Bronchial epithelial cell (primary cell): ENCODE results near the gene FAM216B. TPM values are rescaled to one million over a fixed set of nuclear protein-coding genes. Genes with fewer than 3 reads are reported as not detected.

ENCODE experiments used
- DNase-seq: peaks from one replicate; pipeline ENCODE4 v3.0.0-alpha.2; 2010; ENCODE audit warnings: low read depth
- FAIRE-seq: peaks from 2 replicates; lab custom pipeline; 2011; peaks lifted over from hg19 to GRCh38; lab: Jason Lieb, UNC
- H3K27me3 ChIP-seq: 2 replicates; pipeline ENCODE4 v1.5.1; 2011; ENCODE audit warnings: low read length; ENCODE audit not compliant: control insufficient read depth, insufficient read depth
- H3K36me3 ChIP-seq: 2 replicates; pipeline ENCODE4 v1.5.1; 2011; ENCODE audit warnings: low read length; ENCODE audit not compliant: control insufficient read depth, insufficient read depth
- H3K4me3 ChIP-seq: 2 replicates; pipeline ENCODE4 v1.5.1; 2011; ENCODE audit warnings: mild to moderate bottlenecking, low read depth, low read length, control low read depth
- CTCF ChIP-seq: IDR thresholded peaks from 2 replicates; pipeline ENCODE4 v1.5.1; 2011; ENCODE audit warnings: mild to moderate bottlenecking, moderate library complexity, low read length, control low read depth, inconsistent platforms; ENCODE audit not compliant: insufficient read depth, severe bottlenecking
- total RNA-seq: library from RNA; depleted of rRNA; stranded (reverse); fragments of >200 nt; gene quantifications from 2 replicates; pipeline ENCODE4 v1.2.1, GENCODE V29; 2014

FAM216B gene
- total RNA-seq, 1 donor from 2014 or later, result not detected

- Histone ChIP-seq H3K4me3 (no peak overlapping the region), H3K36me3 (no peaks in the 10 kb centered on the region), H3K27me3 (no peaks in the 10 kb centered on the region)
- DNase-seq, result no peak
- FAIRE-seq, result peak; percentile 28
- TF ChIP-seq CTCF, result no peak
Observed at GRCh38 chr13:42807241-42807640, 25.9 kb downstream of the FAM216B start.

DNA sequence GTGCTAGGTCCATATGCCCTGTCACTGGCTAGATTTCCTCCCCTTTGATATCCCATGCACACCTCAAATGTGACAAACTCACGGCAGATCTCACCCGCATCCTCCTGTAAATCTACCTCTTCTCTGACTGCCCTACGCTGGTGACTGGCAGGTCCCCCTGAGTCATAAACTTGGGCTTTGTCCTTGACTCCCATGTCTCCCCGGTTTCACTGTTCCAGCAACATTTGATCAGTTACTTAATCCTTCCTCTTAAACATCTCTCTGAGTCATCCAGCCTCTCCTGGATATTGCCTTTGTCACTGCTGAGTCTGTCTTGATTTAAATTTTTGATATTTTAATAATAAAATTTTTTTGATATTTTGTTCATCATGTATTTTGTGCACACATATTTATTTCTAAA lies 26.5 kb downstream of the FAM216B start:
- Histone ChIP-seq H3K4me3 (no peak overlapping the region), H3K27me3 (no peaks in the 10 kb centered on the region), H3K36me3 (no peaks in the 10 kb centered on the region)
- FAIRE-seq (peak; percentile 73), DNase-seq (peak; percentile 92)
- no peak for TF ChIP-seq CTCF

- TF ChIP-seq CTCF, result no peak
- H3K4me3 ChIP-seq, result no peak overlapping the region
- peak; percentile 21 for DNase-seq
- FAIRE-seq, result no peak
- no peaks in the 10 kb centered on the region for H3K36me3 ChIP-seq
- no peaks in the 10 kb centered on the region for H3K27me3 ChIP-seq
Observed at GRCh38 chr13:42808341-42808940, 27.1 kb downstream of the FAM216B start.

GRCh38 chr13:42812316-42812715 lies 30.9 kb downstream of the FAM216B start:
- TF ChIP-seq CTCF, result no peak
- FAIRE-seq (no peak), DNase-seq (no peak)
- Histone ChIP-seq H3K27me3 (no peaks in the 10 kb centered on the region), H3K36me3 (no peaks in the 10 kb centered on the region), H3K4me3 (no peak overlapping the region)

DNA sequence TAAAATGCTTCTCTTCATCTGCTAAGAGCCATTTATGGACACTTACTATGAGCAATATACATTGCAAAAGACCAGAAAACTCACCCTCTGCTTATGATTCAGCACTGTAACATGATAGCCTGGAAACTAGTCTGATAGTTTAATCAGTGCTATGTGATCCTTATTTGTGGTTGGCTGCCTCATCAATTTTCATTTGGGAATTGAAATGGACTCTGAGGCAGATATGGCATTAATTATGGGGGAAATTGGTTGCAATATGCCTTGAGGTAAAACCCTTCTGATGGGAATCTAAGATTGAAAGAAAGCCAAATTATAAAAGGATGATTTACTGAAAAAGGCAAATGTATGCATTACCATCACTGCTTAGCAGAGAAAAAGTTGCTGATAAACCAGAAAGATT lies 33.5 kb downstream of the FAM216B start:
- no peak overlapping the region for H3K4me3 ChIP-seq
- TF ChIP-seq CTCF, result no peak
- no peaks in the 10 kb centered on the region for H3K27me3 ChIP-seq
- DNase-seq (peak; percentile 96), FAIRE-seq (no peak)
- H3K36me3 ChIP-seq, result no peaks in the 10 kb centered on the region

DNA sequence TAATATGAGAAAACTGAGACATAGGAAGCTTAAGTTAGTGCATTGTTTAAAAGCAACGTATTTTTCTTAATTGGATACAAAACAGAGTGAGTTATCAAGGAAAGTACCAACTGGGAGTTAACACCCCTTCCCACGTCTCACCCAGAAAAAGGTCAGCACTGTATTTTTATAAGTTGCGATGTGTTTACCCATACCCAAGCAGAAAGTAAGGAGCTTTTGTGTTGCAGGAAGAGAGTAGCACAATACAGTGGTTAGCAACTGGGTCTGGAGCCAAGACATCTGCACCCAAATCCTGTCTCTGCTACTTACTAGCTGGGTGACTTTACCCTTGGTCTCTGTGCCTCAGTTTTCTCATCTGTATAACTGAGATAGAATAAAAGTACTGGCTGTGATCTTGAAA lies 34.3 kb downstream of the FAM216B start:
- FAIRE-seq (no peak), DNase-seq (peak; percentile 8)
- Histone ChIP-seq H3K4me3 (no peak overlapping the region), H3K27me3 (no peaks in the 10 kb centered on the region), H3K36me3 (no peaks in the 10 kb centered on the region)
- no peak for TF ChIP-seq CTCF
